Gastroesophageal sphincter (tissue), 3 donors: ENCODE data around the gene ANKRD65.

ENCODE experiments used
- POLR2AphosphoS5 ChIP-seq: sonication (generic); formaldehyde crosslinking; IDR thresholded peaks from one replicate; pipeline ENCODE4 v1.6.1; 2017; ENCODE audit warnings: antibody characterized with exemption
- TF ChIP-seq, protein P1 (sequence below), 4 experiments: fragments of 200-600 bp in 2 of 4; fragments of 450-650 bp in 2 of 4; sonication (generic) in 1 of 4; IDR thresholded peaks; one replicate each; pipeline ENCODE4 v1.5.1; 2017 to 2019; ENCODE audit warnings: antibody characterized with exemption in 4 of 4, mild to moderate bottlenecking in 2 of 4, moderate library complexity in 2 of 4

DNA sequence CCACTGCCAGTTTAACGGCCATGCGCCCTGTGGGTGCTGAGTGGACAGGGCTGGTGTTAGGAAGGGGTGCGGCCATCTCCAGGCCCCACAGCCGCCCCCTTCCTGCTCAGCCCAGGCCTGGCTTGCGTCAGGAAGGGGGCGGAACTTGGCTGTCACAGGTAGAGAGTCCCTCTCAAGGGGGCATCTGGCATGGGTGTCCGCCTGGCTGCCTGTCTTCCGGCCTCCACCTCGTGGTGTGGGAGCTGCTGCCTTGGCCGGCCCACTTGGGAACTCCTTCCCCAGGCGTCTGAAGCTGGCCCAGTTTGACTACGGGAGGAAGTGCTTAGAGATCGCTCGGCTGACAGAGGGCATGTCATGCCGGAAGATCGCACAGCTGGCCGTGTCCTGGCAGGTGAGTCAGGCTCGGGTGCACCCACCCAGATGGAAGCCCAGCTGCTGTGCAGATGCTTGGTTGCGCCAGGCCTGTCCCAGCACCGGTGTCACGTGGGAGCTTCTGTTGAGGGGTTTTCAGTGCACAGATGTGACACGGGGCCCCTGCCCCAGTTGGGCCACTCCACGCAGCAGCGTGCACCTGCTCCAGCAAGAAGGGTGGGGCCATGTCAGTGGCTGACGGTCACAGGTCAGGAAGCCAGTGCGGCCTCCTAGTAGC lies 41.4 kb upstream of the ANKRD65 start:
- TF ChIP-seq, protein P1, sequence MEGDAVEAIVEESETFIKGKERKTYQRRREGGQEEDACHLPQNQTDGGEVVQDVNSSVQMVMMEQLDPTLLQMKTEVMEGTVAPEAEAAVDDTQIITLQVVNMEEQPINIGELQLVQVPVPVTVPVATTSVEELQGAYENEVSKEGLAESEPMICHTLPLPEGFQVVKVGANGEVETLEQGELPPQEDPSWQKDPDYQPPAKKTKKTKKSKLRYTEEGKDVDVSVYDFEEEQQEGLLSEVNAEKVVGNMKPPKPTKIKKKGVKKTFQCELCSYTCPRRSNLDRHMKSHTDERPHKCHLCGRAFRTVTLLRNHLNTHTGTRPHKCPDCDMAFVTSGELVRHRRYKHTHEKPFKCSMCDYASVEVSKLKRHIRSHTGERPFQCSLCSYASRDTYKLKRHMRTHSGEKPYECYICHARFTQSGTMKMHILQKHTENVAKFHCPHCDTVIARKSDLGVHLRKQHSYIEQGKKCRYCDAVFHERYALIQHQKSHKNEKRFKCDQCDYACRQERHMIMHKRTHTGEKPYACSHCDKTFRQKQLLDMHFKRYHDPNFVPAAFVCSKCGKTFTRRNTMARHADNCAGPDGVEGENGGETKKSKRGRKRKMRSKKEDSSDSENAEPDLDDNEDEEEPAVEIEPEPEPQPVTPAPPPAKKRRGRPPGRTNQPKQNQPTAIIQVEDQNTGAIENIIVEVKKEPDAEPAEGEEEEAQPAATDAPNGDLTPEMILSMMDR (IDR thresholded peaks at IDR 0.05), result no peak
- no peak for TF ChIP-seq POLR2AphosphoS5
